ENCODE data around the gene FTO.

The FTO gene

DNA sequence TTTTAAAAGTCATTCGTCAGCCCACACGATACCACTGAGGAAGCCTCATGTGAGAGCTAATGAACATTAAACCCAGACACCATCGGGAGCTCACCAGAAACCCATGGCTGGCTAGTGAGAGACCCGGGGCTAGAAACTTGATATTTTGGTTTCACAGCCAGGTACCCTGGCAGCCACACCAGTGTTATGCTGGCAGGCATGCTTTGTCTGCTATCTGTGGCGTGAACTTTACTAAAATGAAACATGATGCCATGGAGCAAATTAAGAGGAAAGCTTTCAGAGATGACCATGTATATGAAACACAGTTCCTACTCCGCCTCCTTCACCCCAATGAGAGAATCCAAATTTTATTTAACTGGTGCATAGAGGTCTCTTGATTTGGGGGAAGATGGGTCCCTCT is 291.4 kb downstream of the FTO start:
- TF ChIP-seq GATA3 (IDR thresholded peaks at IDR 0.05; ENCODE audit: low read depth, low read length) = no peak

DNA sequence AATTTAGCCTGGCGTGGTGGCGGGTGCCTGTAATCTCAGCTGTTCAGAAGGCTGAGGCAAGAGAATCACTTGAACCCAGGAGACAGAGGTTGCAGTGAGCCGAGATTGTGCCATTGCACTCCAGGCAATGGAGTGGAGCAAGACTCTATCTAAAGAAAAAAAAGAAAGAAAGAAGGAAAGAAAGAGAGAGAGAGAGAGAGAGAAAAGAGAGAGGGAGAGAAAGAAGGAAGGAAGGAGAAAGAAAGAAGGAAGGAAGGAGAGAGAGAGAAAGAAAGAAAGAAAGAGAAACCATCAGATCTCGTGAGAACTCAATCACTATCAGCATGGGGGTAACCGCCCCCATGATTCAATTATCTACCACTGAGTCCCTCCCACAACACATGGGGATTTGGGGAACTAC is 293.0 kb downstream of the FTO start:
- TF ChIP-seq GATA3 (IDR thresholded peaks at IDR 0.05; ENCODE audit: low read depth, low read length) = no peak
- no peak for TF ChIP-seq GATA2 (IDR thresholded peaks at IDR 0.05; ENCODE audit: low read depth, low read length)

DNA sequence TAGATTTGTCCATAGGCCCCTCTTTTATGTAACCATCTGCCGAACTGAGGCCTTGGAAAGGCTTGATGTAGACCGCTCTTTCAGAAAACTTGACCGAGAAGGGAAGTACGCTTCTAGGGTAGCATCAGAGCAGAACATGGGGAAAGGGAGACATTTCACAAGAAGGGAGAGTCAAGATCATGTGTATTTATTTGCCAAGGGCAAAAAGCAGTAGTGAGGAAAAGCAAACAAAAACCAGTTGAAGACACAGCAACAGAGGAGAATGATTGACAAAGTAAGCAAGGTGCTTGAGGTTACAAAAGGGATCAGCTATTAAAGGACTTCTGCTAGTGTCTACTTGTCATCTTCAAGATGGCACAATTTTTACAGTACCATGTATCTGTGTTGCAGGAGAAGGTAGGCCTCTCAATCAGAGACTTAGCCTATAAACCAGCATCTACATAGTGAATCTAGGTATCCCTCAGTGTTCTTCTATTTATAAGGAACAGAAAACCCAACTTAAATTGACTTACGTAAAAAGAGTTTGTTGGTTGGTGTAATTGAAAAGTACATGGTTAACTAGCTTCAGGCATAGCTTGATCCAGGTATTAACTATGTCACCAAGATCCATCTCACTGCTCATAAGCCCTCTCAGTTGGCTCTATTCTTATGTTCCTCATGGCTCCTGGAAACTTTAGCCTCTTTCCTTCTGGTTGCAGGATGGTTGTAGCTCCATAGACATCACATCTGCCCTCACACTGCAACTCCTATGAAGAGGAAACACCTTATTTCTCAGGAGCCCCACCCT is 294.3 kb downstream of the FTO start:
- TF ChIP-seq GATA2 (IDR thresholded peaks at IDR 0.05; ENCODE audit: low read depth, low read length) (no peak), GATA3 (IDR thresholded peaks at IDR 0.05; ENCODE audit: low read depth, low read length) (no peak)

DNA sequence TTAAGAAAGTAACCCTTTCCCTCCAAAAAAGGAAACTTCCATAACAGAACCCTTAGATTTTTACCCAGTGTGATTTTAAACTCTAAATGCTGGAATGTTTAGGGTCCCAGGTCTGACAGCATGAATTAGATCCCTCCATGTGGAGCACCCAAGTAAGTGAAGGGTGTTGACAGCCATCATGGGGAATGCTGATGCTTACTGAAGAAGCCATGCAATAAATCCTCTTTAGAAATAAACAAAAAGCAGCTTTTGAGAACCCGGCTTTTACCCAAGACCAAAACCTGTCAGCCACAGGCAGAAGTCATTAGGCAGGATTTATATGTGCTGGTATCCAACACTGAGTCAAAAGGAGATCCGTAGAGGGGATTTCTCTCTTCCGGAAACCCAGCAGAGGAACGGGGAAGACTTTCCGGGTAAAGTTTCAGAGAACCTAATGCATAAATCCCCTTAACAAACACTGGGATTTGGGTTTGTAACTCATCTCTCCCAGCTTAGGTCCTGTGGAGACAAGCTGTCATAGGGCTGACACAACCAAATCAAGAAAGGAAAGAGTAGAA is 295.1 kb downstream of the FTO start:
- TF ChIP-seq GATA2 (IDR thresholded peaks at IDR 0.05; ENCODE audit: low read depth, low read length) = no peak
- no peak for TF ChIP-seq GATA3 (IDR thresholded peaks at IDR 0.05; ENCODE audit: low read depth, low read length)

DNA sequence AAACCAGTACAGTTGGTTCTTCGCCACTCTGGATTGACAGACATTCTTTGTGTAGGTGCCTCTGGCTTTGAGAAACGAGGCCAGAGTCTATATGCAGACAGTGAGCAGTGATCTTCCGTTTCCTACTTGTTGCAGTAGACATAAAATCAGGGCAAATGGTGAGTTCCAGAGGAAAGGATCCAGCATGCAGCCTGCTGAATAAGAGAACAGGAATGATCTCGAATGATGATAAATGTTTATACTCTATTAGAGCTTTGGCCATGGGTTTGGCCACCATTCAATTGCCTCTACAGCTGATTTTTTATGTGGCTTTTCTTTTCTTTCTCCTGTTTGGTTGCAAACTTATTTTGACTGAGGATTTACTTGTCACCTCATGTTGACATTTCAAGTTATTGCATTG is 295.9 kb downstream of the FTO start:
- no peak for TF ChIP-seq GATA2 (IDR thresholded peaks at IDR 0.05; ENCODE audit: low read depth, low read length)
- no peak for TF ChIP-seq GATA3 (IDR thresholded peaks at IDR 0.05; ENCODE audit: low read depth, low read length)

DNA sequence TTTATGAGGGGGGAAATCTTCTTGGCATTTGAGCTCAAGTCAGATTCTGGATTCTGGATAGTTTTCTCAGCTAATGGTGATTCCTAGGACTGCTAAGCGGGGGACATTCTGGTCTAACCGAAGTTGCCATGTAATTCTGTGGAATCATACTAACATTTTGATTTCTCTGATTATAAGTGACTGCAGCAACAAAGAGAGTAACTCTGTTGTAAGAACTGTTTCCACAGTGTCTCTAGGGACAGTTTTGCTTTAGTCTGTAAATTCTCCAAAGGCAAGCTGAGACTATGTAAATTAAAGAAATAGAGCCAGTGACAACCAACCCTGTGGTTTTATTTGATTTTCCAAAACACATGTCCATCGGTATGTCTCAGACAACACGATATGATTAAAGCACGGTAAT is 296.4 kb downstream of the FTO start:
- TF ChIP-seq GATA3 (IDR thresholded peaks at IDR 0.05; ENCODE audit: low read depth, low read length) = no peak

DNA sequence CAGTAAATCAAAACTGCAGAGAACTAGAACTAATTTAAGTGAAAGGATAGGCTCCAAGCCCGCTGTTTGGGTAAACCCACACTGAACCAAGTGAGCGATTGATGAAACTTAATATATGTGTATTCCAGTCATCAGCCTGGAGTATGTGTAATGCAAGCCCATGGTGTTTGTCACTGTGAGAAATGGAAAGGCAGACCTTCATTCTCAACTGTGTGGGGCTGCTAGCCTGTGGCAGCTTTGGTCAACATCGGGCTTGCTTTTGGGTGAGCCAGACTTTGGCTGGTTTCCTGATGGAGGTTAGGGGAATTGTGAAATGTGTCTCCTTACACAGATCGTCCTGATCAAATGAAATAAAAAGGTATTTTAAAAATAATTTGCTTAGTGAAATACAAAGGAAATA is 302.7 kb downstream of the FTO start:
- no peak for TF ChIP-seq GATA2 (IDR thresholded peaks at IDR 0.05; ENCODE audit: low read depth, low read length)
- TF ChIP-seq GATA3 (IDR thresholded peaks at IDR 0.05; ENCODE audit: low read depth, low read length) = no peak

DNA sequence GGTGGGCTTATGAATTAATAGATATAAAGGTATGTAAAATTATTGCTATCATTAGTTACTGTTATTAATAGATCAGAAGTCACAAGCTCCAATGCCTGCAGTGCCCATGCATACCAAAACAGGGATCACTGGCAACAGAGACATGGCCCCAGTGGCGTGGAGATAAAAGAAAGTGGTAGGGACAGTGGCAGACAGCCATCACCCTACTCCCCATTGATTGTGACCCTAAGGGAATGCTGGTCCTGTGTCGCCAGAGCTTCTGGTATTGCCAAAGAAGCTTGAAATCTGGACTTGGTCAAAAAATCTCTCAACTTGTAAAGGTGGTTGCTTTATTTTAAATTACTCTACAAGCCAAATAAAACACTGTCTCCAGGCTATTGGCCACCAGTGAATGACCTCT is 303.5 kb downstream of the FTO start:
- no peak for TF ChIP-seq GATA2 (IDR thresholded peaks at IDR 0.05; ENCODE audit: low read depth, low read length)
- TF ChIP-seq GATA3 (IDR thresholded peaks at IDR 0.05; ENCODE audit: low read depth, low read length) = no peak

DNA sequence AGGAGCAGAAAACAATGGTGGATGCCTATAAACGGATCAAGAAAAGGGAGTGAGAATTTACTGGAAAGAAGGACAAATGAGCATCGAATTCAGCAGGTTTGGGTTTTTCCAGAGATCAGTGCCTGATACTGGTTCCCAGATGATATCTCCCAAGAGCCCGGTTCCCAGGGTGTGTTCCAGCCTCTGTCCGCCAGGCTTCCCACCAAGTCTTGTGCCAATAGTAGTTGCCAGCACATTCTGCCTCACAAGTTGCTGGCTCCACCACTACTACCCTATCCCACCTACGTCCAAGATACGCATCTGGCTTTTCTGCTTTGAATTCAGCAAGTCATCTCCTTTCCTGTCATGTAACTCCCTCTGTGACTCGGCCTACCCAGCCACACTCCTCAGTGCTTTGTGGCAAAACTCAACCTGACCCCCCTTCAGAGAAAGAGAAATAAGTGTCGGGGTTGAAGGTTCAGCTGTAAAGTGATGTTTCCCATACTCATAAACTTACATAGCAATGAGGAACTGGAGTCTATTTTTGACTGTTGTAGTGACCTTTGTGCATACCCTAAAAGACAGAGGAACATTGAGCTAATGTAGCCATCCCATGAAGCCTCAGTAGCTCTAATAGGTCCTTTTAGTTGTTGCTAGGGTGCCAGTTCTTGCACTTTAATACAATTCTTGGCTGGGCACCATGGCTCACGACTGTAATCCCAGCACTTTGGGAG is 305.7 kb downstream of the FTO start:
- TF ChIP-seq GATA2 (IDR thresholded peaks at IDR 0.05; ENCODE audit: low read depth, low read length) = no peak
- TF ChIP-seq GATA3 (IDR thresholded peaks at IDR 0.05; ENCODE audit: low read depth, low read length) = no peak

DNA sequence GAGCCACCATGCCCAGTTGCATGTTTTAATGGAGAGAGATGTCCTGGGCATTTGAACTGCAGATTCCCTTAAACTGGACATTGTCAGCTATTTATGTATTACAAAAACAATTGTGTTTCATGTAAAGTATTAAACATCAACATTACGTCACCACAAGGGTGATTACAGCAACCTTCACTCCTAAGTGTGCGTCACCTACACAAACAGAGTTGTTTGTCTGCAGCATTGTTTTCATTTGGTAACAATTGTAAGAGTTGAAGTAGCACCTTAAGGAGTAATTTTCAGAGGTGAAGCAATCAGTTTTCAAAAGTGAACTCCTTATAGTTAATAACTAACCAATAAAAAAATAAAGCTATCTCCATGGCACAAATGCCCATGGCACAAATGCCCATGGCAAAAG is 311.2 kb downstream of the FTO start:
- TF ChIP-seq GATA3 (IDR thresholded peaks at IDR 0.05; ENCODE audit: low read depth, low read length) (no peak), GATA2 (IDR thresholded peaks at IDR 0.05; ENCODE audit: low read depth, low read length) (no peak)

DNA sequence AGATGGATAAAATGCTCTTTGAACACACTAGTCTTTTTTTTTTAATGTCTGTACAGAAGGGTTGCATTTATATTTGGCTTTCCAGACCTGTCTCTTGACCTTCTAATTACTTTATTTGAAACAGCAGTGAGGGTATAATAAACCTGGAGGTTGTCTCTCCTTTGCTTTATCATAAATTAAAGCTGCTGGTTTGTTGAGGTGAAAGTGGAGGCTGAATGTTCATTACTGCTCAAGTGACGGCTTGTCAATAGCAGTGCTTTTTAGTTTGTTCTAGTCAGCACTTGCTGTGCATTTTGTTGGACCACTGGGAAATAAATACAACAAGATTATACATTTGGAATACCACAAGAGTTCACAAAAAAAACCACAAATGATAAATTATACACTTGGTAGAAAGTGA is 318.4 kb downstream of the FTO start:
- TF ChIP-seq GATA2 (IDR thresholded peaks at IDR 0.05; ENCODE audit: low read depth, low read length) = no peak
- no peak for TF ChIP-seq GATA3 (IDR thresholded peaks at IDR 0.05; ENCODE audit: low read depth, low read length)

DNA sequence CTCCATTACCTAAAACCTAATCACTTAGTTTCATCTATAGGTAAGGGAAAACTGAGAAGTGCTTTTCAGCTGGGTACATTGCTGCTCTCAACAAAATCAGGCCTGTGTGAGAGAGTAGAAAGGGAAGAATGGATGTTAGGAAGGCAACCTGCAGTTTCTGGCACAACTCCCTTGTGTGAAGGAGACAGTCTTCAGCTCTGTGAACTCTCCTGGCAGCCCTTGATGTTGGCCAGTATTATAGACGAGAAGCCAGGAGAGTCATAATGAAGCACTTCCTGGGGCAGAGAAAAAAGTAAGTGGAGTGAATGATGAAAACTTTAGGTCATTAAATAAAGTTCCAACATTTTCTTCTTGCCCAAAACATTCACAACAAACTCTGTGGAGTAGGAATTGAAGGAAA is 322.5 kb downstream of the FTO start:
- no peak for TF ChIP-seq GATA2 (IDR thresholded peaks at IDR 0.05; ENCODE audit: low read depth, low read length)
- no peak for TF ChIP-seq GATA3 (IDR thresholded peaks at IDR 0.05; ENCODE audit: low read depth, low read length)

DNA sequence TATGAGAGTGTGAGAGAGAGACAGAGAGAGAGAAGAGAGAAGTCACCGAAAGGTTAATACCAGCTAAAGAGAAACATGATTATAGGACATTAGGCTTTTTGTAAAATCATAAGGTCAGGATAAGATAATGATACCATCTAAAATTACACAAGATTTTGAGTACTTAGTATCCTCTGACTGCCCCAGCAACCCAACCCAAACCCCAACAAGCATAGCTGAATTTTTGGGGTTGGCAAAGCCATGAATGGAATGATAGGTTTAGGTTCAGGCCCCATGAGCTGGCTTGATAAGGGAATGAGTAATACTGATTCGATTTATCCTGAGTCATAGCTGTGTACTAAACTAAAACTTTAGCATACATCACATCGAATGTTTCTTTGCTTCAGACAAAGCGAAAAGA is 323.1 kb downstream of the FTO start:
- TF ChIP-seq GATA2 (IDR thresholded peaks at IDR 0.05; ENCODE audit: low read depth, low read length) = no peak

DNA sequence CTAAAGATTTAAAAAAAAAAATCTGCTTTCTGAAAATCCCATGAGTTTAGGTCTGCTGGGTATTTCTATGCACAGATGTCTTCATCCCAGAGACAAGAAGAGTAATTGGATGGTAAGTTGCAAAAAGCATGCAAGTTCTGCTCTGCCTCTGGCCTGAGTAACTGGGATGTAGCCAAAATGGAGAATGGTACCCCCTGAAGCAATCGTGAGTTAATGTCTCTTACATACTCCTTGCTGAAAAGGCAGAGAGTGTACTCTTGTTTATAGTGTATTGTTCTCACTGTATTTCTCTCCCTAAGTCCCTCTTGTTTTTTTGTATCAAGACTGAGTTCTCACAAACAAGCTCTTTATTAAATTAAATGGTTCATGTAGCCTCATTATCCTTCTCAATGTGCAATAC is 323.6 kb downstream of the FTO start:
- TF ChIP-seq GATA3 (IDR thresholded peaks at IDR 0.05; ENCODE audit: low read depth, low read length) (no peak), GATA2 (IDR thresholded peaks at IDR 0.05; ENCODE audit: low read depth, low read length) (no peak)

DNA sequence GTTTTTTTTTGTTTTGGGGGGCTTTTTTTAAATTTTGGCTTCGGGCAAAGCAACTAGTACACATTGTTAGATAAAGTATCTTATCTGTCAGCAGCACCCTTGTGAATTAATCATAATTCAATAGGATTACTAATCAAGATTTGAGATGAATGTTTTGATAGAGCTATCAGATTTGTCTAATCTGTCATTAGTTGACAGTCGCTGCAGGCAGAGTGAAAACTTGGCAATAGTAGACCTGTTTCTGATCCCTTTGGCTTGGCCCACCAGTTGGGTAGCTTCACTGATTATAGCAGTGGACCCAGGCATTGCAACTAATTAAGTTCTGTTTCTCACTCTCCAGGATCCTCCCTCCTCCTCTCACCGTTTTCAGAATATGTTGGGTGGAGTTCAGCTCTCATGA is 324.0 kb downstream of the FTO start:
- TF ChIP-seq GATA2 (IDR thresholded peaks at IDR 0.05; ENCODE audit: low read depth, low read length) (peak; percentile 72), GATA3 (IDR thresholded peaks at IDR 0.05; ENCODE audit: low read depth, low read length) (peak; percentile 84)
